ENCODE results near the gene TAMALIN.

TAMALIN gene

GRCh38 chr12:52013626-52014310 is 7.0 kb downstream of the TAMALIN start:
- intact Hi-C loops (cut with micrococcal nuclease) = no loop called here
- no peaks in the 10 kb centered on the region for H3K9me3 Mint-ChIP-seq
- H3K27me3 Mint-ChIP-seq = peaks cover 23% of the 10 kb centered on the region
- H3K27ac Mint-ChIP-seq = no peak overlapping the region
- H3K36me3 Mint-ChIP-seq (ENCODE audit: low read depth) = peaks cover 15% of the 10 kb centered on the region
- H3K4me3 Mint-ChIP-seq = no peak overlapping the region
- peaks cover 12% of the 10 kb centered on the region for H3K4me1 Mint-ChIP-seq (ENCODE audit: low read depth)

GRCh38 chr12:52014567-52015530 is 8.1 kb downstream of the TAMALIN start:
- intact Hi-C loops (cut with micrococcal nuclease) = no loop called here
- Mint-ChIP-seq H3K9me3 (no peaks in the 10 kb centered on the region), H3K27me3 (peaks cover 17% of the 10 kb centered on the region), H3K4me3 (no peak overlapping the region), H3K4me1 (ENCODE audit: low read depth) (peaks cover 5% of the 10 kb centered on the region), H3K27ac (no peak overlapping the region), H3K36me3 (ENCODE audit: low read depth) (peaks cover 15% of the 10 kb centered on the region)

- Mint-ChIP-seq H3K4me1 (ENCODE audit: low read depth) (peaks cover 8% of the 10 kb centered on the region), H3K36me3 (ENCODE audit: low read depth) (peaks cover 14% of the 10 kb centered on the region), H3K27me3 (peaks cover 20% of the 10 kb centered on the region), H3K4me3 (no peak overlapping the region), H3K27ac (no peak overlapping the region), H3K9me3 (no peaks in the 10 kb centered on the region)
- intact Hi-C loops (cut with micrococcal nuclease) = no loop called here
These were observed 8.8 kb downstream of the TAMALIN start for GRCh38 chr12:52015532-52016041.

- no peaks in the 10 kb centered on the region for H3K9me3 Mint-ChIP-seq
- intact Hi-C loops (cut with micrococcal nuclease) = no loop called here
- H3K36me3 Mint-ChIP-seq (ENCODE audit: low read depth) = peaks cover 5% of the 10 kb centered on the region
- peak overlapping the region; percentile 13 for H3K27ac Mint-ChIP-seq
- H3K4me1 Mint-ChIP-seq (ENCODE audit: low read depth) = peaks cover 23% of the 10 kb centered on the region
- H3K27me3 Mint-ChIP-seq = peaks cover 31% of the 10 kb centered on the region
- no peak overlapping the region for H3K4me3 Mint-ChIP-seq
These were observed 11.8 kb downstream of the TAMALIN start for GRCh38 chr12:52018433-52019112.

GRCh38 chr12:52019113-52019770 is 12.5 kb downstream of the TAMALIN start:
- no peaks in the 10 kb centered on the region for H3K9me3 Mint-ChIP-seq
- no peak overlapping the region for H3K27ac Mint-ChIP-seq
- no peaks in the 10 kb centered on the region for H3K36me3 Mint-ChIP-seq (ENCODE audit: low read depth)
- H3K4me3 Mint-ChIP-seq = no peak overlapping the region
- intact Hi-C loops (cut with micrococcal nuclease) = no loop called here
- peaks cover 28% of the 10 kb centered on the region for H3K27me3 Mint-ChIP-seq
- peaks cover 29% of the 10 kb centered on the region for H3K4me1 Mint-ChIP-seq (ENCODE audit: low read depth)

- Mint-ChIP-seq H3K27me3 (peaks cover 28% of the 10 kb centered on the region), H3K4me1 (ENCODE audit: low read depth) (peaks cover 44% of the 10 kb centered on the region), H3K36me3 (ENCODE audit: low read depth) (no peaks in the 10 kb centered on the region), H3K27ac (peak overlapping the region; percentile 4), H3K4me3 (no peak overlapping the region), H3K9me3 (no peaks in the 10 kb centered on the region)
- intact Hi-C loops (cut with micrococcal nuclease) = loop anchor here (1.0 kb wide), 1 partner anchor 16 kb away; no protein-coding TSS in a partner anchor
These were observed 14.0 kb downstream of the TAMALIN start for GRCh38 chr12:52020539-52021336.

GRCh38 chr12:52022841-52023181 is 16.1 kb downstream of the TAMALIN start:
- intact Hi-C loops (cut with micrococcal nuclease) = loop anchor here (1.0 kb wide), 1 partner anchor 30 kb away; no protein-coding TSS in a partner anchor
- H3K4me3 Mint-ChIP-seq = peak overlapping the region; percentile 81
- H3K9me3 Mint-ChIP-seq = no peaks in the 10 kb centered on the region
- peak overlapping the region; percentile 18 for H3K27ac Mint-ChIP-seq
- no peaks in the 10 kb centered on the region for H3K36me3 Mint-ChIP-seq (ENCODE audit: low read depth)
- peaks cover 50% of the 10 kb centered on the region for H3K4me1 Mint-ChIP-seq (ENCODE audit: low read depth)
- H3K27me3 Mint-ChIP-seq = peaks cover 25% of the 10 kb centered on the region

- Mint-ChIP-seq H3K9me3 (no peaks in the 10 kb centered on the region), H3K4me3 (peak overlapping the region; percentile 81), H3K27ac (peak overlapping the region; percentile 99), H3K4me1 (ENCODE audit: low read depth) (peaks cover 50% of the 10 kb centered on the region), H3K27me3 (peaks cover 24% of the 10 kb centered on the region), H3K36me3 (ENCODE audit: low read depth) (no peaks in the 10 kb centered on the region)
- intact Hi-C loops (cut with micrococcal nuclease) = loop anchor here (1.0 kb wide), 1 partner anchor 30 kb away; no protein-coding TSS in a partner anchor
These were observed 16.6 kb downstream of the TAMALIN start for GRCh38 chr12:52023182-52023975.

GRCh38 chr12:52023976-52024688 is 17.4 kb downstream of the TAMALIN start:
- Mint-ChIP-seq H3K27ac (peak overlapping the region; percentile 99), H3K36me3 (ENCODE audit: low read depth) (no peaks in the 10 kb centered on the region), H3K27me3 (peaks cover 22% of the 10 kb centered on the region), H3K4me3 (peak overlapping the region; percentile 81), H3K9me3 (no peaks in the 10 kb centered on the region), H3K4me1 (ENCODE audit: low read depth) (peaks cover 50% of the 10 kb centered on the region)
- intact Hi-C loops (cut with micrococcal nuclease) = loop anchor here (1.0 to 2.0 kb wide), 2 partner anchors 27 to 31 kb away; partner anchors contain the start of gene NR4A1

- peaks cover 49% of the 10 kb centered on the region for H3K4me1 Mint-ChIP-seq (ENCODE audit: low read depth)
- no peaks in the 10 kb centered on the region for H3K9me3 Mint-ChIP-seq
- intact Hi-C loops (cut with micrococcal nuclease) = loop anchor here (1.0 to 2.0 kb wide), 5 partner anchors 26 to 97 kb away; partner anchors contain the start of genes ATG101 and NR4A1
- H3K36me3 Mint-ChIP-seq (ENCODE audit: low read depth) = no peaks in the 10 kb centered on the region
- peak overlapping the region; percentile 99 for H3K27ac Mint-ChIP-seq
- peak overlapping the region; percentile 76 for H3K4me3 Mint-ChIP-seq
- peaks cover 24% of the 10 kb centered on the region for H3K27me3 Mint-ChIP-seq
These were observed 18.1 kb downstream of the TAMALIN start for GRCh38 chr12:52024845-52025230.

- Mint-ChIP-seq H3K4me1 (ENCODE audit: low read depth) (peaks cover 36% of the 10 kb centered on the region), H3K4me3 (no peak overlapping the region), H3K36me3 (ENCODE audit: low read depth) (no peaks in the 10 kb centered on the region), H3K27ac (peak overlapping the region; percentile 99), H3K27me3 (peaks cover 17% of the 10 kb centered on the region), H3K9me3 (no peaks in the 10 kb centered on the region)
- intact Hi-C loops (cut with micrococcal nuclease) = no loop called here
These were observed 19.5 kb downstream of the TAMALIN start for GRCh38 chr12:52026263-52026662.
